ENCODE results near the gene PRMT7. TPM values are rescaled to one million over a fixed set of nuclear protein-coding genes. Genes with fewer than 3 reads are reported as not detected.

PRMT7 gene
- total and polyA plus RNA-seq, 2 experiments from 2014 or later, result 27.2 to 49.6 TPM

GRCh38 chr16:68364561-68364998 is 53.8 kb downstream of the PRMT7 start:
- TF ChIP-seq EZH2 (IDR thresholded peaks at IDR 0.05; ENCODE audit: insufficient read depth, poor library complexity, severe bottlenecking), result no peak
- no peak for TF ChIP-seq EZH2phosphoT487 (IDR thresholded peaks at IDR 0.05; ENCODE audit: insufficient read depth, low read depth)
- no peaks in the 10 kb centered on the region for H3K9me3 ChIP-seq (ENCODE audit: low read depth)
- H2AFZ ChIP-seq, result no peak overlapping the region
- no peaks in the 10 kb centered on the region for H3K79me2 ChIP-seq (ENCODE audit: insufficient read depth)
- no peak overlapping the region for H3K27ac ChIP-seq
- H3K4me3 ChIP-seq, result no peak overlapping the region
- no peak overlapping the region for H3K4me2 ChIP-seq (ENCODE audit: unreplicated experiment)
- no peaks in the 10 kb centered on the region for H3K9me2 ChIP-seq (ENCODE audit: insufficient read depth)
- H3K9ac ChIP-seq, result no peak overlapping the region
- in situ Hi-C loops (cut with MboI), result no loop called here
- H3K27me3 ChIP-seq (replicated peaks; ENCODE audit: insufficient read depth), result no peaks in the 10 kb centered on the region
- H3K4me1 ChIP-seq (ENCODE audit: insufficient read depth), result no peaks in the 10 kb centered on the region
- 0 out of 2 replicates have a peak, but pooled peaks cover 3% of the 10 kb centered on the region for H3F3A ChIP-seq (ENCODE audit: insufficient read depth)
- 63 to 65% methylated on average over 14 of the region's 14 CpGs for WGBS, 2 experiments (ENCODE audit: low coverage in 1 of 2, low lambda C conversion rate in 2 of 2, missing lambda C conversion rate in 2 of 2)
- peak; percentile 23 for DNase-seq
- no peaks in the 10 kb centered on the region for H4K20me1 ChIP-seq (ENCODE audit: insufficient read depth)
- H3K36me3 ChIP-seq (ENCODE audit: low read depth), result no peaks in the 10 kb centered on the region

GRCh38 chr16:68365167-68365817 is 54.5 kb downstream of the PRMT7 start:
- no peak overlapping the region for H3K4me3 ChIP-seq
- H3K9me3 ChIP-seq (ENCODE audit: low read depth), result no peaks in the 10 kb centered on the region
- in situ Hi-C loops (cut with MboI), result no loop called here
- H3K27ac ChIP-seq, result no peak overlapping the region
- no peak overlapping the region for H2AFZ ChIP-seq
- no peak for DNase-seq
- H3K4me1 ChIP-seq (ENCODE audit: insufficient read depth), result no peaks in the 10 kb centered on the region
- H3K79me2 ChIP-seq (ENCODE audit: insufficient read depth), result no peaks in the 10 kb centered on the region
- no peak overlapping the region for H3K4me2 ChIP-seq (ENCODE audit: unreplicated experiment)
- H3K9me2 ChIP-seq (ENCODE audit: insufficient read depth), result no peaks in the 10 kb centered on the region
- no peaks in the 10 kb centered on the region for H3K36me3 ChIP-seq (ENCODE audit: low read depth)
- H3K27me3 ChIP-seq (replicated peaks; ENCODE audit: insufficient read depth), result no peaks in the 10 kb centered on the region
- WGBS, 2 experiments (ENCODE audit: low coverage in 1 of 2, low lambda C conversion rate in 2 of 2, missing lambda C conversion rate in 2 of 2), result 38 to 46% methylated on average over 18 of the region's 18 CpGs
- H3K9ac ChIP-seq, result no peak overlapping the region
- no peaks in the 10 kb centered on the region for H4K20me1 ChIP-seq (ENCODE audit: insufficient read depth)
- 0 out of 2 replicates have a peak, but pooled peaks cover 3% of the 10 kb centered on the region for H3F3A ChIP-seq (ENCODE audit: insufficient read depth)
- TF ChIP-seq EZH2phosphoT487 (IDR thresholded peaks at IDR 0.05; ENCODE audit: insufficient read depth, low read depth) (no peak), EZH2 (IDR thresholded peaks at IDR 0.05; ENCODE audit: insufficient read depth, poor library complexity, severe bottlenecking) (no peak)

DNA sequence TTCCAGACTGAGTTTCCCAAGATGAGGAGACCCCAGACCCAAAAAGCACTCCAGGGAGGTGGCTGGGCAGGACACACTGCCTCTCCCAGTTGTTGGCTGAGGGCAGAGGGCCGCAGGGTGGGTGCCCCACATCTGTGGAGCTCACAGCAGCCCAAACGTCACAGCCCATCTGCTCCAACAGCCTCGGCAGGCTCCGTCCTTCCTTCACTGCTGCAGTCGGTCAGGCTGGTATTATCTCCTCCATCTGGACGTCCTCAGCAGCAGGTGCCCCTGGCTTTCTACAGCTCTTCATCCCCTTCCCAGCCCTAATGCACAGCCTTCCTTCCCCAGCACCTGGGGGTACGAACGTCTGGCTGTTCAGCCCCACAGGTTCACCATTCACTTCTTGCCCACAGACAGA is 55.2 kb downstream of the PRMT7 start:
- no peak overlapping the region for H3K9ac ChIP-seq
- no peaks in the 10 kb centered on the region for H3K27me3 ChIP-seq (replicated peaks; ENCODE audit: insufficient read depth)
- no peaks in the 10 kb centered on the region for H3K9me2 ChIP-seq (ENCODE audit: insufficient read depth)
- no peak overlapping the region for H2AFZ ChIP-seq
- H3K4me2 ChIP-seq (ENCODE audit: unreplicated experiment), result no peak overlapping the region
- no peaks in the 10 kb centered on the region for H3K4me1 ChIP-seq (ENCODE audit: insufficient read depth)
- in situ Hi-C loops (cut with MboI), result no loop called here
- H4K20me1 ChIP-seq (ENCODE audit: insufficient read depth), result no peaks in the 10 kb centered on the region
- no peak overlapping the region for H3K4me3 ChIP-seq
- no peaks in the 10 kb centered on the region for H3K9me3 ChIP-seq (ENCODE audit: low read depth)
- no peaks in the 10 kb centered on the region for H3K36me3 ChIP-seq (ENCODE audit: low read depth)
- H3K79me2 ChIP-seq (ENCODE audit: insufficient read depth), result no peaks in the 10 kb centered on the region
- no peak overlapping the region for H3K27ac ChIP-seq
- 41 to 47% methylated on average over 8 of the region's 8 CpGs for WGBS, 2 experiments (ENCODE audit: low coverage in 1 of 2, low lambda C conversion rate in 2 of 2, missing lambda C conversion rate in 2 of 2)
- TF ChIP-seq EZH2phosphoT487 (IDR thresholded peaks at IDR 0.05; ENCODE audit: insufficient read depth, low read depth), result no peak
- no peak for TF ChIP-seq EZH2 (IDR thresholded peaks at IDR 0.05; ENCODE audit: insufficient read depth, poor library complexity, severe bottlenecking)
- DNase-seq, result no peak
- H3F3A ChIP-seq (ENCODE audit: insufficient read depth), result 0 out of 2 replicates have a peak, but pooled peaks cover 3% of the 10 kb centered on the region

DNA sequence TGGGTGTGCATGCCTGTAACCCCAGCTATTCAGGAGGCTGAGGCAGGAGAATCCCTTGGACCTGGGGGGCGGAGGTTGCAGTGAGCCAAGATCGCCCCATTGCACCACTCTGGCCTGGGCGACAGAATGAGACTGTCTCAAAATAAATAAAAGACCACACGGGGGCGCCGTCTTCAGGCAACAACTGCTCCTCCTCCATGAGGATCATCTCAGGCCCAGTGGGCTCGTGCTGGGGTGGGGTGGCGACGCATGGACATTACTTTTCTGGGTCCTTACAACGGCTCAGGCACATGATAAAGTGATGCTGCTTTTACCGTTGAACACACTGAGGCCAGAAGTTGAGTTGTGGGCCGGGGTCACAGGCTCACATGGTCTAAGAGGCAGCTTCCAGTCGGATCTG is 56.2 kb downstream of the PRMT7 start:
- 0 out of 2 replicates have a peak, but pooled peaks cover 3% of the 10 kb centered on the region for H3F3A ChIP-seq (ENCODE audit: insufficient read depth)
- H3K9ac ChIP-seq, result no peak overlapping the region
- no peaks in the 10 kb centered on the region for H4K20me1 ChIP-seq (ENCODE audit: insufficient read depth)
- no peak overlapping the region for H3K27ac ChIP-seq
- no peak overlapping the region for H2AFZ ChIP-seq
- no peaks in the 10 kb centered on the region for H3K4me1 ChIP-seq (ENCODE audit: insufficient read depth)
- TF ChIP-seq EZH2 (IDR thresholded peaks at IDR 0.05; ENCODE audit: insufficient read depth, poor library complexity, severe bottlenecking) (no peak), EZH2phosphoT487 (IDR thresholded peaks at IDR 0.05; ENCODE audit: insufficient read depth, low read depth) (no peak)
- H3K9me2 ChIP-seq (ENCODE audit: insufficient read depth), result no peaks in the 10 kb centered on the region
- WGBS, 2 experiments (ENCODE audit: low coverage in 1 of 2, low lambda C conversion rate in 2 of 2, missing lambda C conversion rate in 2 of 2), result 34 to 38% methylated on average over 13 of the region's 13 CpGs
- no peaks in the 10 kb centered on the region for H3K79me2 ChIP-seq (ENCODE audit: insufficient read depth)
- H3K4me3 ChIP-seq, result no peak overlapping the region
- in situ Hi-C loops (cut with MboI), result no loop called here
- no peaks in the 10 kb centered on the region for H3K9me3 ChIP-seq (ENCODE audit: low read depth)
- H3K27me3 ChIP-seq (replicated peaks; ENCODE audit: insufficient read depth), result no peaks in the 10 kb centered on the region
- no peak overlapping the region for H3K4me2 ChIP-seq (ENCODE audit: unreplicated experiment)
- H3K36me3 ChIP-seq (ENCODE audit: low read depth), result no peaks in the 10 kb centered on the region
- peak; percentile 61 for DNase-seq
